GM21737 (cell line): ENCODE measurements around the gene STK4.

Source experiments
- ATAC-seq: cut with Tn5 transposase; IDR thresholded peaks from one replicate; pipeline ENCODE4 v1.9.1; 2021; ENCODE audit warnings: mild to moderate bottlenecking, moderate library complexity; ENCODE audit not compliant: unreplicated experiment

The STK4 gene

DNA sequence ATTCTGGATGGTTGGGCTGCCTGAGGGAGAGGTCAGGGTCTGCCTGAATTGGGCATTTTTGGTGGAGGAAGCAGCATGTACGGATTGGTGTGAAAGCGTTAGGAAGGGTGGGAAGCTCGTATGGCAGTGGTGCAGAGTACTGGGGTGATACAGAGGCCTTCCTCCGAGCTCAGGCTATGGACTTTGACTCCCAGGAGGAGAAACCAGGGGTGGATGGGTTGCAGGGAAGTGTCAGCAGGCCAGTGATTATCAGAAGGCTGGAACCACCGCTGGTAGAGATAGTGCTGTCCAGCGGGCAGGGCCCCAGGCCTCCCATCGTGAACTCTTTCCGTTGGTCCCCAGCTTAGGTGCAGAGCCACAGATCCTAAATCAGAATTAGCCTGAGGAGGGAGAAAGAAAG lies 143.3 kb downstream of the STK4 start:
- no peak for ATAC-seq

DNA sequence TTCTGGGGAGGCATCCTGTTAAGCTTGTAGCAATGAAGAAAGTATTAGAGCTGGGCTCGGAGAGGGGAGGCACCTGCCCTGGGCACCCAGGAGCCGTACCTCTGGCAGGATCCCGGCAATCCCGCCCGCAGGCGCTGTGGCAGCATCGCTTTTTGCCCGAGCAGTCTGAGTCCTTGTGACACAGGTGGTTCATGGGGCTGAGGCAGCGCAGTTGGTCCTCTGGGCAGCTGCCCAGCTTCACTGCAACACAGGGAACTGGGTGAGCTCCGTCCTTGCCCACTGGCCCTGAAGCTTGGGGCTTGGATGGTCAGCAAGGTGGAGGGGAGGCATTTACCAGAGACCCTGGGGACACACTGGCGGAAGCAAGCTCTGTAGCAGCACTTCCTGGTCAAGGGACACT lies 144.0 kb downstream of the STK4 start:
- ATAC-seq: no peak

DNA sequence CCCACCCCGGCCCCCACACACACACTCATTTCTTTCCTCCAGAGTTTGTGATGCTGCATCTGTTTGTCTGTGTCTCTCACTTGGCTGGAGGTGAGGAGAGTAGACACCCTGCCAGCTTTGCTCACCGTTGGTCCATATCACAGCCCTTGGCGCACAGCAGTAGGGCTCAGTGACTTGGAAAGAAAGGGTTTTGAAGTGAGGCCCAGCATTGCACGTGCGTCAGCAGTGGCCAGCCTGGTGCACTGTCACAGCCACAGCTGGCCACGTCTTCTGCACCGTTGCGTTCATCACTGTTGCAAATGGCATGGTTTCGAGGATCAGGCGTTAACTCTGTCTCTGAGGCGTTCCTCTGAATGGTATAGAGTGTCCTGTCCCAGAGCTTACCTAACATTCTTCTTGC lies 145.0 kb downstream of the STK4 start:
- ATAC-seq: no peak

DNA sequence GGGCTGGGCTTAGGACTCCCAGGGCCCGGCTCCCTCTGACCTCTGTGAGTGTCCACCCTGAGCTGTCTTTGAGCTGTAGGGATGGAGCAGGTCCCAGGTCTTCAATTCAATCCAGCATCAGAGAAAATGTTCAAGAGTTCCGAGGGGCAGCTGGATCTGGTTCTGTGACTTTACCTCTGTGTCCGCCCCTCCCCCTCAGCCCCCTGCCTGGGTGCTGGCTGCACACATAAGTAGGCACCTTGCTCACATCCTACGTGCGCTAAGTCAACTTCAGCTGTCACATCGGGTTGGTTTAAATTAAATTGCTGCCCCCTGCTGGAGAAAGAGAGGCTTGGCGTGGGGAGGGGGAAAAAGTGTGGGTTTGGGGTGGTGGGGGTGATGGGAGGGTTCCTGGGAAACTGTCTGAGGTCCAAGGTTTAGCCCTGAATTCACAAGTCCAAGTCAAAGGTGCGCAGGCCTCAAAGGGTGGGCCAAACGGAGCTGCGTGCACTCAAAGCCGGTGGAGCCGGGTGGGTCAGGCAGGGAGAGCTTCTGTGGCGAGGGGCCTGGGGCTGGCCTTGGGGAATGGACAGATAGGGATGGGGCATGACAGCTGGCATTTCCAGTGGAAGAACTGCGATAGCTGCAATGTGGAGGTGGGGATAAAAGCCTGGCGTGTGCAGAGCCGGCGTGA lies 145.6 kb downstream of the STK4 start:
- ATAC-seq: no peak

DNA sequence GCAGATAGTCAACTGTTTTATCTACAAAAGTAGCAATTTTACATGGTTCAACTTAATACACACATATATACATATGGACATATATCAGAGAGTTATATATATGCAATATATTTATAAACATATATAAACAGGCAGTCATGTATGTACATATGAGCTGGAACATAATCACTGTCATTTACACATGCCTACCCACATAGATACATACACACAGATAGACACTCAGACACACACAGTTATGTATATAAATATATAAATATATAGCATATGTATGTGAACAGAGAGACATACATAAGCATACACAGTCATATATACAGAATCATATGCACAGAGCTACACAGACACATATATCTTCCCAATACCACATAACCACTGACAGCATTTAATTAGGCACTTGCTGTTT lies 146.4 kb downstream of the STK4 start:
- no peak for ATAC-seq

DNA sequence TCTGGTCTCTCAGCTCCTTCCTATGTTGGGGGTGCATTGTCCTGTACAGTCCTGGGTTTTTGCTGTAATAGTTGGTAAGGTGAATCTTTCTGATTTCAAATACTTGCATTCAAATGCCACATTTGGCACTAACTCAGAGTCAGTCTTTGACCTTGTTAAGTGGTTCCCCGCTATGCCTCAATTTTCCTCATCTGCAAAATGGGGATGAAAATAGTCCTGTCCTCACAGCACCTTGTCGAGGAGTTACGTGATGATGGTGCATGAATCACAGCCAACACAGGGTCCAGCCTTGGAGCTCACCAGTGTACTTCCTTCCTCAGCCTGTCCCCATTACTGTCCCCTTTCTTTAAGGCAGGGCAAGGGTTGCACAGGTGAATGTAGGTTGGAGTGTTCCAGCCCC lies 147.6 kb downstream of the STK4 start:
- ATAC-seq: no peak

DNA sequence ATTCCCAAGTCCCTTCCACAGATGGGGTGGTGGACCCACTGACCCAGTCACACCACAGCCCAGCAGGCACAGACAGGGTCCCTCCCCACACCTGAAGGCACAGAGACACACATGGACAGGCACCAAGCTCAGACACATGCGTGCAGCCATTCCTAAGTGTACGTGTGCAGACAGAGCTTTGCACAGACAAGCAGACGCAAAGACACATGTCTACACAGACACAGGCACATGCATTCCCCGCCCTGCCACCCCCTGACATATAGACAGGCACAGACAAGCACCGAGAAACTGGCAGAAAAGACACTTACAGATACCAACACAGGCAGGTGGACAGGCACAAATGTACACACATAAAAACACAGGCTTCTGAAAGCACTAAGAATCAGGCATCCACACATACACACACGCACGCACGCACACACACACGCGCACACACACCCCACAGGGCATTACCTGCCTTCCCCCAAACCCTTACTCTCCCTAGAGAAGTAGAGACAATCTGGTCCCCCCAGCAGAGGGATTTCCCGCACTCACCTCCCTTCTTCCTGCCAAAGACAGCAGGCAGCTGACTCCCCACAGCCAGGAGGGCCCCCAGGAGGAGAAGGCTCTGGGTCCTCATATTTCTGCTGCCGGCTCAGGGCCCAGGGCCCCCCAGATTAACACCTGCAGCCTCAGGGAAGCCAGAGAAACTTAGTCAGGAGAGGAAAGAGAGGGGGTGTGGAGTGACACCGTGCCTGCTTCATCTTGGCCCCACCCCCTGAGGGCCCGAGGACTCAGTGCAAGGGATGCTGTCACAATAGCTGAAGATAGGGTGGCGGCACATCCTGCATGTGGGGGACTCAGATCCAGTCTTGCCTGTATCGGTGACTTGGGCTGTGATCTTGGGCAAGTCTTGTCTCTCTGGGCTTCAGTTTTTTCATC lies 148.4 kb downstream of the STK4 start, which contains the start of gene WFDC5:
TSS of gene WFDC5 (minus strand) at position 710 of the 921 bp plus-strand sequence. CDS start at position 619, 91 bp downstream.
- no peak for ATAC-seq

DNA sequence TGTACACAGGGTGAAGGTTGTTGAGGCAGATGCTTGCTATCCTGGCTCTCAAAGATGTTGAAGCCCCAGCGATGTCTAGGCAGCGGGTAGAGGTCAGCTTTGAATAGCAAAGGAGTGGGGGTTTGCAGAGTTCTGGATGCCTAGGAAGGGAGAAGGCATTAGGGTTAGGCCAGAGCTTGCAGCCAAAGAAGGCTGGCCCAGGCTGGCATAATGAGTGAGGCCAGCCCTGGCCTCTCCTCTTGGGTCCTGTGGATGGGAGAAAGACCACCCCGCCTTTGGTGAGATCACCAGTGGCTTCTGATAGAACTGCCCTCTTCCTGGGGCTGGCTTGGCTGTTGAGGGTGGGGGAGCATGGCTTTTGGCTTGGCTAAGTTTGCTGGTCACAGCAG lies 149.1 kb downstream of the STK4 start:
- no peak for ATAC-seq

DNA sequence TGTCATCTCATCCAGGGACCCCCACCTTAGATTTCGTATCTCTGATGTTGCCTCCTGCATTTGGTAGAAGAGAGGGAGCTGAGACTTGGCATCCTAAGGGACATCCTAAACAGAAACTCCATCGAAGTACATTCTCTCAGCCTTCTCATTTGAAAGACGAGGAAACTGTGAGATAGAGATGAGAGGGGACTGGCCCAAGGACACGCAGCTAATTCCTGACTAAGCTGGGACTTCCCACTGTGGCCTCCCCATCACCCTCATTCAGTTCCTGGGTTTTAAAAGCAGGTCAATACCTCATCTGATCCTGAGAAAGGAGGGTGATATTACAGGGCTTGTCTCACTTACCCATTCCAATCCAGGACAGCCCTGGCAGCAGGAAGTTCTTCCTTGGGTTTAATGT lies 149.5 kb downstream of the STK4 start:
- no peak for ATAC-seq

DNA sequence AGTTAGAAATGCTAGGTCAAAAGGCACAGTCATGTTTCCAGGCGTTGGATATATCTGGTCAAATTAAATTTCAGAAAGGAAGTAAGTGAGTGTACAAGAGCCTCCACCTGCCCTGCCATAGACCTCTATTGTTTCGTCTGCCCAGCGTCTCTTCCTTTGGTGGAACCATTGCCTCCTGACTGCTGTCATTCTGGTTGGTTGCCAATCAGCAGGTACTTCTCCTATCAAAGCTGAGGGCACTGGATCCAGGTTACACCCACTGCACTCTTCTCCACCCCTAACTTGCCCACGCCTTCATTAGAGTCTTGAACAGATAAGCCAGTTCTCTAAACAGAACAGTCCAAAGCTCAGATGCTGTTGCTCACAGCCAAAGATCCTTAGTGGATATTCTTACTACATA lies 151.3 kb downstream of the STK4 start:
- no peak for ATAC-seq

DNA sequence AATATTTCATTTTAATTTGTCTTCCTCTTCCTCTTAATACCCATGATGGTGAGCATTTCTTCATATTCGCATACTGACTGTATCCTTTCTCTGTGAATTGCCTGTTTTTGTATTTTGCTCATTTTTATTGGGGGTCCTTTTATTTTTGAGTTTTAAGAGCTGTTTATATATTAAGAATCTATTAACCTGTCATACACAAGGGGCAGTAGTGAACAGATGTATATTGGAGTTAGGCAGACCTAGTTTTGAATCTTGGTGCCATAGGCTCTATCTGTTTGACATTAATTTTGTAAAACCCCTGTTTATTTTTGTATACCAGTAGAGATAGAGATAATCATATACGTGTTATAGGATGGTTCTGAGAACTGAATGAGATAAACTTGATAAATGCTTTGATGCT lies 151.7 kb downstream of the STK4 start:
- ATAC-seq: no peak

DNA sequence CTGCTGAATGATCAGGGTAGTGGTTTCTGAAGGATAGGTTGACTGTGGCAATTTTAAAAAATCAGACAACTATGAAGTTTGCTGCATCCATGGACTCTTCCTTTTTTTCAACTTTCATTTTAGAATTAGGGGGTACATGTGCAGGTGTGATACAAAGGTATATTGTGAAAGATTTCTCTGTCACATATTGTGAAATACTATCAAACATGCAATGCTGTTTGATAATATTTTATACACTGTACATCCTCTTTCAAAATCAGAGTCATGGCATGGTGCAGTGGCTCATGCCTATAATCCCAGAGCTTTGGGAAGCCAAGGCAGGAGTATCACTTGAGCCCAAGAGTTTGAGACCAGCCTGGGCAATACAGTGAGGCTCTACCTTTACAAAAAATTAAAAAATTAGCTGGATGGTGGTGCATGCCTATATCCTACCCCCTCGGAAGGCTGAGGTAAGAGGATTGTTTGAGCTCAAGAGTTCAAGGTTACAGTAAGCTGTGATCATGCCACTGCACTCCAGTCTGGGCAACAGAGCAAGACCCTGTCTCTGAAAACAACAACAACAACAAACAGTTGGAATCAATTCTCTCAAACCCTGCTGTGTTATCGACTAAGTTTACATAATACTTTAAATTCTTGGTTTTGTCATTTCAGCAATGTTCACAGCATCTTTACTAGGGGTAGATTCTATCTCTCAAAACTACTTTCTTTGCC lies 153.4 kb downstream of the STK4 start:
- ATAC-seq: no peak

DNA sequence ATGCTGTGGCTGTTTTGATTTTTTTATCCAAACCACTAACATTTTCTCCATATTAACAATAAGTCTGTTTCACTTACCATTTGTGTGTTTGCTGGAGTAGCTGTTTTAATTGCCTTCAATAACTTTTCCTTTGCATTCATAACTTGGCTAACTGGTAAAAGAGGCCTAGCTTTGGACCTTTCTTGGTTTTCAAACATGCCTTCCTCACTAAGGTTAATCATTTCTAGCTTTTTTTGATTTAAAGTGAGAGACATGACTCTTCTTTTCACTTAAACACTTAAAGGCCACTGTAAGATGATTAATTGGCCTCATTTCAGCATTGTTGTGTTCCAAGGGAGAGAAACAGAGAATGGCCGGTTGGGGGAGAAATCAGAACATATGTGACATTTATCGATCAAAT lies 155.1 kb downstream of the STK4 start:
- no peak for ATAC-seq

DNA sequence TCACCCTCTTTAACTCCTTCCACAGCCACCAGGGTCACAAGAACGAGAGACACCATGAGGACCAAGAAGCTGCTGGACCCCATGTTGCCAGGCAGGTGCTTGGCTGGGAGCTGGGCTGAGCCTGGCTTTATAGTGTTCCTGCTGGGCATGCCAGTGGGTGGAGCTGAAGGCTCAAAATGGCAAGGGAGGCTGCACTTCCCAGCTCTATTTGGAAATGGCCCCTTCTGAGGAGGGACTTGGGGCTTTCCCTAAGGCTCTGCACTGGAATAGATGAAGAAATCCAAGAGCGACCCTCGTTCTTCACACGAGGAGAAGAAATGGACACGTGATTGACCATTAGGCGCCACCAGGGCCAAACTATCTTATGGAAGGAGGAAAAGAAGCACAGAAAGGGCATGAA lies 158.1 kb downstream of the STK4 start, which contains the start of gene WFDC12:
TSS of gene WFDC12 (minus strand) at position 101 of the 400 bp plus-strand sequence. CDS start at position 83, 18 bp downstream.
- ATAC-seq: no peak

DNA sequence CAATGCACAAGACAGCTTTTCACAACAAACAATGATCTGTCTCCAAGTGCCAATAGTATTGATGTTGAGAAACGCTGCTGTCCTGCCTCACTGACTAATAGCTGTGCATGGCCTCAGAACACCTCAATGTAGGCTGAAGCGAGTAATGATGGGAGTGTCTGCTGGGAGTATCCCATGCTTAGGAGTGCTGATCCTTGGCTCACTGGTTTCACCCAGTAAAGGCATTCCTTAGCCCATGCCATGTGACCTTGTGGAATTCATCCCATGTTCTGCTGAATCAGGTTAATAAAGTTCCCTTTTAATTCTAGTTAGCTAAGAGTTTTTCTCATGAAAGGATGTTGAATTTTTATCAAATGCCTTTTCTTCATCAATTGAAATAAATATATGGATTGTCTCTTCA lies 161.8 kb downstream of the STK4 start:
- no peak for ATAC-seq
